ENCODE data around the gene FCER1G. TPM values are rescaled to one million over a fixed set of nuclear protein-coding genes. Genes with fewer than 3 reads are reported as not detected.

FCER1G gene
- total RNA-seq, 4 donors from 2014 or later: 1.6 to 50.4 (median 25.4) TPM

DNA sequence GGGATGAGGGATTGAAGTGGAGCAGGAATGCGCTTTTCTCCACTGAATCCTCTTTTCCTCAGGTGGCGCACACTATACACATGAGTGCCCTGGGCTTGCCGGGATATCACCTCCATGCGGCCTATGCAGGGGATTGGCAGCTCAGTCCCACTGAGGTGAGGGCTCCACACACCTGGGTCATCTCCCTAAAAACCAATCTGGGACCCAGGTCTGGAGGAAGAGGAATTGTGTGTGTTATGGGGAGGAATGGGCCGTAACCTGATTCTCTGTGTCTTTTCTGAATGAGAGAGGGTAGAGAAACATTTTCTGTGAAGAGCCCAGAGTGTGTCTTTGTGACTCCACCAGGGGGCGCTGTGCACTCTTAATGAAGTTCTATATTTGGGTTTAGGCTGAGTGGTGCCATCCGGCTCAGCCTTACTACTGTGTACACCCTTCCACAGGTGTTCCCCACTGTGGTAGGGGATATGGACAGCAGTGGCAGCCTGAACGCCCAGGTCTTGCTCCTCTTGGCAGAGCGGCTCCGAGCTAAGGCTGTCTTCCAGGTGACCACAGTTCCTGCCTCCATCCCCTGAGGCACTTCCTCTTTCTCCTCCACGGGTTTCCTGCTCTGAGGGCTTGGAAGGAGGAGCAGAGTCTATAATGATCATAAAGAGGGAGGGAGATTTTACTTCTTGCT lies 12.2 kb downstream of the FCER1G start:
- intact Hi-C loops (cut with DNase I): loop anchor here (5.0 to 10.0 kb wide), 2 partner anchors 65 to 147 kb away; no protein-coding TSS in a partner anchor
- 29 to 31% methylated on average over 8 of the region's 11 CpGs for WGBS, 2 donors
- H3K4me3 ChIP-seq: peak overlapping the region; percentile 11 to 88 (median 46)
- H3K4me1 ChIP-seq: peaks cover 21 to 33% (median 25%) of the 10 kb centered on the region in 3 donors
- H3K27me3 ChIP-seq: no peaks in the 10 kb centered on the region
- DNase-seq: no peak
- H3K27ac ChIP-seq: peak overlapping the region; percentile 76 to 92 (median 84)
- peaks cover 12 to 31% (median 19%) of the 10 kb centered on the region in 3 donors for H3K36me3 ChIP-seq
- TF ChIP-seq, protein P1, sequence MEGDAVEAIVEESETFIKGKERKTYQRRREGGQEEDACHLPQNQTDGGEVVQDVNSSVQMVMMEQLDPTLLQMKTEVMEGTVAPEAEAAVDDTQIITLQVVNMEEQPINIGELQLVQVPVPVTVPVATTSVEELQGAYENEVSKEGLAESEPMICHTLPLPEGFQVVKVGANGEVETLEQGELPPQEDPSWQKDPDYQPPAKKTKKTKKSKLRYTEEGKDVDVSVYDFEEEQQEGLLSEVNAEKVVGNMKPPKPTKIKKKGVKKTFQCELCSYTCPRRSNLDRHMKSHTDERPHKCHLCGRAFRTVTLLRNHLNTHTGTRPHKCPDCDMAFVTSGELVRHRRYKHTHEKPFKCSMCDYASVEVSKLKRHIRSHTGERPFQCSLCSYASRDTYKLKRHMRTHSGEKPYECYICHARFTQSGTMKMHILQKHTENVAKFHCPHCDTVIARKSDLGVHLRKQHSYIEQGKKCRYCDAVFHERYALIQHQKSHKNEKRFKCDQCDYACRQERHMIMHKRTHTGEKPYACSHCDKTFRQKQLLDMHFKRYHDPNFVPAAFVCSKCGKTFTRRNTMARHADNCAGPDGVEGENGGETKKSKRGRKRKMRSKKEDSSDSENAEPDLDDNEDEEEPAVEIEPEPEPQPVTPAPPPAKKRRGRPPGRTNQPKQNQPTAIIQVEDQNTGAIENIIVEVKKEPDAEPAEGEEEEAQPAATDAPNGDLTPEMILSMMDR (IDR thresholded peaks at IDR 0.05): peak; percentile 86 to 95 (median 93)
- no peak for TF ChIP-seq POLR2A (IDR thresholded peaks at IDR 0.05)
- no peaks in the 10 kb centered on the region for H3K9me3 ChIP-seq

DNA sequence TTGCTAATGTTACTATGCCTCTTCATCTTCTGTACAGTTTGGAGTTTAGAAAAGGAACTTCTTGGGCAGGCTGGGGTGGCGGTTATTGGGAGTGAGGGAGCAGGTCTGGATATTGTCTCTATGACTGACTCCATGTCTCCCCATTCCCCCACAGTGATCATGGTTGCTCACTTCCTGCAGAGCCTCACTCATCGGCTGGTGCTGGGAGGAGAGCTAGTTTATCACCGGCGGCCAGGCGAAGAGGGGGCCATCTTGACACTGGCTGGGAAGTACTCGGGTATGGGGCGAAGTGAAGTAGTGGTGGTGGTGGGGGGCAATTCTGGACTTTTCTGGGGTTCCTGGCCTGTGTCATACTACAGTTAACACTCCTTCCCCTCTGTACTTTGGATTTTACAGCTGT lies 12.9 kb downstream of the FCER1G start:
- intact Hi-C loops (cut with DNase I): loop anchor here (5.0 to 10.0 kb wide), 2 partner anchors 64 to 147 kb away; no protein-coding TSS in a partner anchor
- Histone ChIP-seq H3K36me3 (peaks cover 12 to 31% (median 19%) of the 10 kb centered on the region in 3 donors), H3K27ac (peak overlapping the region in 3 of 4 donors; percentile 76 to 86 (median 81)), H3K4me3 (no peak overlapping the region), H3K27me3 (no peaks in the 10 kb centered on the region), H3K4me1 (peaks cover 21 to 33% (median 25%) of the 10 kb centered on the region in 3 donors), H3K9me3 (no peaks in the 10 kb centered on the region)
- TF ChIP-seq, protein P1 (IDR thresholded peaks at IDR 0.05): no peak
- TF ChIP-seq POLR2A (IDR thresholded peaks at IDR 0.05): no peak
- WGBS, 2 donors: 73 to 96% methylated on average over 3 to 6 of the region's 7 CpGs
- DNase-seq: no peak

DNA sequence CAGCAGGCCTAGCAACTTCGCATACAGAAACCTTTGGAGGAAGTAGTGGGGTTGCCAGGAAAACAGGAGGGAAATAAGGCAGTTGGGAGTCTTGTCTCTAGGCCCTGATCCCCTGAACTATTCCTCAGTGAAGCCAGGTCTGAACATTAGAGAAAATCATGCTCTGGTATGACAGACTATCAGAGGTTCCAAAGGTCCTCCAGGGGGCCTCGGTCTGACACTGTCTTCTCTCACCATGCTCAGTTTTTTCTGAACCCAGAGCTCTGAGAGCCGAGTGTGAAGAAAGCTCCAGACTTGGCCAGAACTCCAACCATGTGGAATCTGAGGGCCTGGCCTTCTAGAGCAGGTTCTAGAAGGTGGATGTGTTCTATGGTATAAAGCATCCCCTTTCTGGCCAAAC lies 14.8 kb downstream of the FCER1G start:
- DNase-seq: no peak

DNA sequence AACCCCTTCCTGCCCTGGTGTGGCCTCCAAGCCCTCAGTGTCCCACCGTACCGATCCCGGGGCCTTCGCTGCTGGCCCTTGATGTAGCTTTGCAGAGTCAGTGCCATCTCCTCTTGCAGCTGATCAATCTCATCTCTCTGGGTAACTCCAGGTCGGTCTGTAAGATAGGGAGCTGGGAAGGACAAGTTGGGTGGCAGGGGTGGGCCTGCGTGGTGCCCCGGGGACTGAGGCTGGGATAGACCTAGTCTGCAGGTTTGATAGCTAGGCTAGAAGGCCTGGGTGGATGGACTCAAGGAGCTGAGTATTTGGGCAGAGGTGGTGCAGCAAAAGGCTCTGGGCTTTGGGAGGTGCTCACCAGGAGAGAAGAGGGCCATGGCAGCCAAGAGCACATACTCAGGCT lies 15.7 kb downstream of the FCER1G start:
- intact Hi-C loops (cut with DNase I): no loop called here
- no peak for TF ChIP-seq POLR2A (IDR thresholded peaks at IDR 0.05)
- TF ChIP-seq, protein P1 (IDR thresholded peaks at IDR 0.05): no peak
- Histone ChIP-seq H3K4me3 (no peak overlapping the region), H3K9me3 (no peaks in the 10 kb centered on the region), H3K36me3 (peaks cover 12 to 31% (median 19%) of the 10 kb centered on the region in 3 donors), H3K27me3 (no peaks in the 10 kb centered on the region), H3K27ac (no peak overlapping the region), H3K4me1 (peaks cover 16 to 22% (median 19%) of the 10 kb centered on the region in 3 donors)
- 95 to 100% methylated on average over 4 to 5 of the region's 7 CpGs for WGBS, 2 donors
- DNase-seq: no peak

More for the DNA sequence above, 14.8 kb downstream of the FCER1G start:
- Histone ChIP-seq H3K4me3 (no peak overlapping the region), H3K27ac (no peak overlapping the region), H3K9me3 (no peaks in the 10 kb centered on the region), H3K36me3 (peaks cover 12 to 31% (median 19%) of the 10 kb centered on the region in 3 donors), H3K4me1 (peaks cover 21 to 29% (median 24%) of the 10 kb centered on the region in 3 donors), H3K27me3 (no peaks in the 10 kb centered on the region)
- 49 to 60% methylated on average over 3 of the region's 3 CpGs for WGBS, 2 donors
- no peak for TF ChIP-seq POLR2A (IDR thresholded peaks at IDR 0.05)
- TF ChIP-seq, protein P1 (IDR thresholded peaks at IDR 0.05): no peak
- intact Hi-C loops (cut with DNase I): loop anchor here (5.0 to 10.0 kb wide), 2 partner anchors 62 to 145 kb away; no protein-coding TSS in a partner anchor

DNA sequence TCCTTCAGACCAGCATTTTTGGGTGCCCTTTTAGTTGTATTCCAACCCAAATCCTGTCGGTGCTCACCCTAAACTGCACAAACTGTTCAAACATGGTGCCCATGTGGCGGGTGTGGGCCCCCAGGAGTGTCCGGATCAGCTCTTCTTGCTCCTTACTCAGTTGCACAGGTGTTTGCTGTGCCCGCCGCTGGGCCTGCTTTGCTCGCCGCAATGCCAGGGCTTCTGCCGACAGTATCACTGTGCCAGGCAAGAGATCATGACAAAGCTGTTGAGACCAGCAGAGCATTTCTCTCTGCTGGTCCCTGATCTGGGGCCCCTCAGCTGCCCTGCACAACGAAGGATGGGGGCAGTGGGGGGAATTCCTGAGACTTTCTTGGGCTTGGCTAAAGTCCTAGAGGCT lies 18.0 kb downstream of the FCER1G start:
- Histone ChIP-seq H3K9me3 (no peaks in the 10 kb centered on the region), H3K27me3 (no peaks in the 10 kb centered on the region), H3K36me3 (peaks cover 12 to 30% (median 19%) of the 10 kb centered on the region in 3 donors), H3K4me3 (no peak overlapping the region), H3K27ac (no peak overlapping the region), H3K4me1 (peaks cover 0 to under 1% (median under 1%) of the 10 kb centered on the region in 3 donors)
- intact Hi-C loops (cut with DNase I): no loop called here
- TF ChIP-seq, protein P1 (IDR thresholded peaks at IDR 0.05): no peak
- TF ChIP-seq POLR2A (IDR thresholded peaks at IDR 0.05): no peak
- 85 to 86% methylated on average over 7 to 9 of the region's 9 CpGs for WGBS, 2 donors
- DNase-seq: no peak

Measured in esophagus squamous epithelium (tissue), 5 donors.